ENCODE data around the gene DACH2.

DNA sequence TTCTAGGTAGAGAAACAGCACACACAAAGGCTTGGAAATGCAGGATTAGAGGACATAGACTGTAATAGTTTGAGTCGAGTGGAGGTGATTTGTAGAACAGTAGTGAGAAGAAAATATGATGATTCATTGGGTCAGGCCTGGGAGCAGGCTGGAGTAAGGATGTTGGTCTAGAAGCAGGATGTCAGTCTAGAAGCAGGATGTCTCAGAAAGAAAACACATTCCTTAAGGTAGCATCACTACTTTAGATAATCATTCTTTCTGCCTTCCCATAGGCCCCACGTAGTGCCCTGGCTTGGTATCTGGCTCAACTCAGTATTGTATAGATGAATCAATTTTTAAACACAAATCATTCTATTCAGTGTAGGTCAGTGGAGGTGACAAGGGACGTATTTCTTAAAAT, 11.2 kb upstream of the DACH2 start:
- TF ChIP-seq POLR2A (IDR thresholded peaks at IDR 0.05; ENCODE audit: low read depth, low read length) (no peak), POLR2AphosphoS5 (IDR thresholded peaks at IDR 0.05; ENCODE audit: low read depth, low read length) (no peak)

Measured in GM12892 (cell line).